Activated CD8-positive, alpha-beta memory T cell treated with anti-CD3 and anti-CD28 coated beads, Interleukin-2, amount 50 U/mL, for 4 hours (primary cell): Measurements from ENCODE around the gene LCNL1.
A peak's percentile ranks its signal among the peaks of the same experiment; 100 is the strongest.
"Not testable (repeated sequence)": the region's sequence is repeated elsewhere in the genome, so short reads cannot be mapped to it uniquely, and the experiment has no call there.

Experiments used
- DNase-seq: peaks from one replicate; pipeline ENCODE4 v3.0.0-alpha.2; 2020

LCNL1 gene

GRCh38 chr9:136995362-136995761, 12.6 kb downstream of the LCNL1 start:
- DNase-seq: no peak

- no peak for DNase-seq
Observed at GRCh38 chr9:136995772-136996311, 13.0 kb downstream of the LCNL1 start.

GRCh38 chr9:136996361-136997292, 13.8 kb downstream of the LCNL1 start, which contains the start of gene CLIC3:
Gene CLIC3 (minus strand): TSS chr9:136996568. CDS start chr9:136996543, 25 bp downstream.
- peak; percentile 63 for DNase-seq

- DNase-seq: no peak
Observed at GRCh38 chr9:136997371-136997770, 14.6 kb downstream of the LCNL1 start.

- no peak for DNase-seq
Observed at GRCh38 chr9:136997830-136998234, 15.0 kb downstream of the LCNL1 start.

- DNase-seq: no peak
Observed at GRCh38 chr9:137000177-137000930, 17.6 kb downstream of the LCNL1 start.

- no peak for DNase-seq
Observed at GRCh38 chr9:137001857-137002645, 19.3 kb downstream of the LCNL1 start.

GRCh38 chr9:137002646-137003041, 19.9 kb downstream of the LCNL1 start:
- DNase-seq: no peak

- not testable (repeated sequence) for DNase-seq
Observed at GRCh38 chr9:137004285-137004684, 21.5 kb downstream of the LCNL1 start.

- DNase-seq: no peak
Observed at GRCh38 chr9:137006116-137007003, 23.6 kb downstream of the LCNL1 start.

GRCh38 chr9:137007108-137007815, 24.5 kb downstream of the LCNL1 start:
- DNase-seq: no peak

GRCh38 chr9:137007816-137008270, 25.1 kb downstream of the LCNL1 start:
- no peak for DNase-seq

GRCh38 chr9:137008312-137008711, 25.5 kb downstream of the LCNL1 start:
- DNase-seq: no peak

- no peak for DNase-seq
Observed at GRCh38 chr9:137009217-137009616, 26.4 kb downstream of the LCNL1 start.

- no peak for DNase-seq
Observed at GRCh38 chr9:137009938-137010732, 27.3 kb downstream of the LCNL1 start.

GRCh38 chr9:137011156-137011555, 28.4 kb downstream of the LCNL1 start:
- DNase-seq: no peak

- no peak for DNase-seq
Observed at GRCh38 chr9:137011907-137012675, 29.3 kb downstream of the LCNL1 start.

- no peak for DNase-seq
Observed at GRCh38 chr9:137012694-137013570, 30.1 kb downstream of the LCNL1 start.
